Esophagus mucosa (tissue), 1 donor: Measurements from ENCODE around the gene IGFBP1. TPM values are rescaled to one million over a fixed set of nuclear protein-coding genes. Genes with fewer than 3 reads are reported as not detected.

ENCODE experiments used
- ATAC-seq: fragments of 200-7000 bp; cut with Tn5 transposase; one replicate; pipeline ENCODE4 v1.9.1; 2020
- total RNA-seq: library from RNA; stranded (reverse); gene quantifications from one replicate; pipeline ENCODE4 v1.2.4, GENCODE V29; 2023
- donor health status: DM: yes; HTN: yes; CAD: no.

Gene IGFBP1
- total RNA-seq, 1 donor from 2014 or later, result not detected

DNA sequence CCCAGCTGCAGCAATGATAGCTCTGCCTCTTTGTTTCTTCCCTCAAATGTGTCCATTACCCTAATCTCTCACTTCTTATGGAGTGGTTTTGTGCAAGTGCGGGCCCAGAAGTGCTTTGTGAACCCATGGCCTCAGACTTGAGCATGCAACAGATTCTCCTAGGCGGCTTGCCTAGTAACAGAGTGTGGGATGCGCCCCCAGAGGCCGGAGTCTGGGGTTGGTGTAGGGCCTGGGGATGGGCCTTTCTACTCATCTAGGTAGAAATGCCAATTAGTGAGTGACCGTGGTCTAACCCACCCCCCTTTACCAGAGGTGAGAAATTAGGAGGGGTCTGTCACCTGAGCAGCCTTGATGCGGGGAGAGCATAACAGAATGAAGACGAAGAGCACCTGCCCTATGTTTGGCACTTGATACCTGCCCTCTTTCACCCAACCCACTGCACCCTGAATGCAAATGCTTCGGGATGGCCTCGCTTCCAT is 7.0 kb upstream of the IGFBP1 start:
- no peak for ATAC-seq

DNA sequence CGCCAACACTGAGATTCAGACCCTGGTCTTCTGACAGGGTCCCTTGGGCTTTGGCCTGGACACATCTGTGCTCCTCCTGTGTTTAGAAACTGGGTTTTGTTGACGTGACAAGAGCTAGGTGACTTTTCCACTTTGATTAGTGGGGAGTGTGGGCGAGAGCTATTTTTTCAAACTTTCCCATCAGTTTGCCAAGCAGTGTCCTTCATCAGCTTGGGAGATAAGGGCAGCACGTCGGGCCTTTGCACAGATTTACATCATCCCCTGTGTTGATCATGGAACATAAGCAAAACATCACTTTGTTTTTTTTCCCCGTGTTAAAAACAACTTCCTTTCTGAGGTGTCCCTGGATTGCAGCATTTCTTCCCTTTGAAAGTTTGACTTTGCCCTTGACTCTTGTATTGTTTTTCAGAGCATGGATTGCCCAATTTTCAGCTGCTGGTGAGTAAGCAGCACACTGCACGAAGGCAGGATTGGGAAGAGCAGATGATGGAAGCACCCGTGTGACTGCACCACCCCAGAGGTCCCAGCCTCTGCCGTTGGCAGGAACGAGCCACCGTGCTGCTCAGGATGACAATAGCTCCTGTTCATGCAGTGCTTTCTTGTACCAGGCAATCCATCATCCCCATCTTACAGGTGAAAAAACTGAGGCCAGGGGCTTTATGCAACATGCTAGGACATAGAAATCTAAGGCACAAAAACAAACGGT is 6.4 kb upstream of the IGFBP1 start:
- ATAC-seq, result peak; percentile 28

DNA sequence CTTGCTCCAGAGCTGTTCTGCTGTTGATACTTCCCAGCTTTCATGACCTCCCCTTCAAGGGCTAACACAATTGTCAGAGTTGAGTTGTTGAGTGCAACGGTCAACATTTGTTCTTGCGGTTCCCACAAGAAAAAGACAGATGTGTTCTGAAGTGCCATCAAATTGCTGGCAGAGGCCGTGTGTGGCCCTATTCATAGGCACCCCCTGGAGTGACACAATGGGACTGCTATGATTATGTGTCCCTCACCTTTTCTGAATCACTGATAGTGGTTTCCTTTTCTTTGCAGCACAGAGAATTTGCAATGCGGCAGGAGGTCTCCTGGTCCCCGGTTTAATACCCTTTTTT is 5.8 kb upstream of the IGFBP1 start:
- no peak for ATAC-seq

DNA sequence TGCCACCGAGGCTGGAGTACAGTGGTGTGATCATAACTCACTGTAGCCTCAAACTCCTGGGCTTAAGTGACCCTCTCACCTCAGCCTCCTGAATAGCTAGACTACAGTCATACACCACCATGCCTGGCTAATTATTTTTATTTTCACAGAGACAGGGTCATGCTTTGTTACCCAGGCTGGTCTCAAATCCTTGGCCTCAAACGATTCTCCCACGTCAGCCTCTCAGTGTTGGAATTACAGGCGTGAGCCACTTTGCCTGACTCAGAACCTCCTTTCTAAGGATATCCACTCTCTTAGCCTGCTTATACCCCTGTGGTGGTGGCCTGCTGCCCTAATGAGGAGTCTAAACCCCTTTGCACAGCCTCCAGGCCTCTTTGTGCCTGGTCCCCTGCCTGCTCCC is 4.2 kb upstream of the IGFBP1 start:
- no peak for ATAC-seq

DNA sequence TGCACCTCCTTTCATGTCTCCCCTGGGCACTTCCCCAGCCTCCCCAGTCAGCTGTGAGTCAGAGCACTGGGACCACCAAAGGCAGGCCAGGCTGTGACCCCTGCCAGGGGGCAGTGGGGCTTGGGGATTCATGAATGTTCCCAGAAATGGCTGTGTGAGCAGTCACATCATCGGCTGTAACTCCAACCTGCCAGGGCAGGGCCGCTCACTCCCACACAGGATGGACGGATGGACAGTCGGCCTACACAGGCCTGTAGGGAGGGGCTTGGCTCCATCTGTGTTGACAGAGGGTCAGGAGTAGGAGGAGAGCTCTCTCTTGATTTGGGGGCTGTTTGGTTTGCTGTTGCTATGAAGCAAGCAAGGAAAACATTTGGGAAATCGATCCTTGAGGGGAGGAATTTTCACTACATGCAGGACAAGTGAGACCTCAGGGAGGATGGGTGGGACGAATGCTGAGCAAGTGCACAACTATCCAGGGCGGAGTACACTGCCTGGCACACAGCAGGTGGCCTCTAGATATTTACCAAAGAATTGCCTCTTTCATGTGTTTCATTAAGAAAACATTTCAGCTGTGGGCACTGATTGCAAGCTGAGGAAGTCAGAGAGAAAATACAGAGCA is 2.9 kb upstream of the IGFBP1 start:
- no peak for ATAC-seq

DNA sequence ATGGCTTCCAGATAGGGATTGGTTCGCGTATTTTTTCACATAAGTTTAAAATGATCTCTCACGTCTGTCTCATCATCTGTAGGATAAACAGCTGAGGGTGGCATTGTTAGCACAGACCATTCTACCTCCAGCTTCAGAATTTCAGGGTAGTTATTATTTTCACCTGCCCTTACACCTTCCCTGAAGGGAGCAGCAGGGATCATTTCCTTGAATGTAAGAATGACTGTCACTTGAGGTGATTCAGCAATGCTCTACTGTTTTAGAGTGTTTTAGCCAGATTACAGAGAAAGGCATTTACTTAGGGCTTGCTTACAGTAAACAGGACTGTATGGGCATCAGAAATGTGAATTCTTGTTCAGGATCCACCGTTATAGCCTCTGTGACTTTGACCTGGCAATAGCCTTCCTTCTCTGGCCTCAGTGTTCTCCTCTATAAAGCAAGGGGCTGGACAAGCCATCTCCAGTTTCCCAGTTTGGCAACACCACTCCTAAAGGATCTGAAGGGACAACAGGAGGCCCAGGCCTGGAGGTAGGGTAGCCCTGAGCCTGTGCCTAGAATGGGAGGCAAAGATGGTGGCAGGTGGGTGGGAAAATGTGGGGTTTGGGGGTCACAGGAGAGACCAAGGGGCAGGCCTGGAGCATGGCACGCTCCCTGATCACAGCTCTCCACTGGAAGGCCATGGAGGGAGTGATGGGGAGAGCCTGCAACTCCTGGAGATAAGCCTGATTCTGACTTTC is 1.2 kb upstream of the IGFBP1 start:
- no peak for ATAC-seq

DNA sequence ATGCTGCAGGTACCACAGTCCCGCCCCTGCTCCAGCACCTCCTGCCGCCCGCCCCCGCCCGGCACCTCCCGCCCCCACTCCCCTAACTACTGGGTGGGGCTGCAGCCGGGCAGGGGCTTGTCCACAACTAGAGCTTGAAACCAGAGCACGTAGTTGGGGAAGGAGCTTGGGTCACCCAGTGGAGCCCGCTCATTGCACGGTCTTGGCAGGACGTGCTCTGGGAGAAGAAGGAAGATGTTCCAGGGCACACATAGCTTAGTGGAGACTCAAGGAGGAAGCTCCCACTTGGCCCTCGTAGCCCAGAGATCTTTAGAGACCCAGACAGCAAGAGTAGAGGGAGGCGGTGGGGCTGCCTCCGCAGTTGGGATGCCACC is 692 bp downstream of the IGFBP1 start:
- no peak for ATAC-seq

DNA sequence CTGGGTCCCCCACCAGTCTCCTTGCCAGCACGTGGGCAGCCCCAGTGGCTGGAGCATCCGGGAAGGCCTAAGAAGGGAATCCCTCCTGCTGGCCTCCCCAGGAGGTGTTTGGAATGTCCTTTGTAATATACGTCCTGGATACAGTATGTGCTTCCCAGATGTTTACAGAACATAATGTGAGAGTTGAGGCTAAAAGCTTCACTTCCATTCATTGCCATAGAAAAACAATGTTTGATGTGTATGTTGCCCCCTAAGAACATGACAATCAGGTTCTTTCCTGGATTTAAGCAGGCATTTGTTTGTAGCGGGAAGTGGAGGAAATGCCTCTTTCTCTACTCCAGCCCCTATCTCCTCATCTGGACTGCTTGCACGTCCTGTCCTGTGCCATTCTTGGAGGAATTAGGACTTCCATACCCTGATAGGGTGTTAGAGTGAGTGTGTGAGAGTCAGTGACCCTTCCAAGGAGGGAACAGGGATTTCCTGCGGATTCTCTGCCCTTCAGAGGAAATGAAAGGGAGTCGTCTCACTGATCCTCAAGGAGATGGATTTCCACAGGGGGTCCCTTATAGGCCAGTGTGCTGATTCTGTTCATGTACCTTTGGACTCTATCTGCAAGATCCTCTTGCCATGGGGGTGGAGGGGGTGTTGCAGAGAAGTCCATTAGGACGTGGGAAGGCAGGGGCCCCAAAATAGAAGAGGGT is 1.2 kb downstream of the IGFBP1 start:
- no peak for ATAC-seq

DNA sequence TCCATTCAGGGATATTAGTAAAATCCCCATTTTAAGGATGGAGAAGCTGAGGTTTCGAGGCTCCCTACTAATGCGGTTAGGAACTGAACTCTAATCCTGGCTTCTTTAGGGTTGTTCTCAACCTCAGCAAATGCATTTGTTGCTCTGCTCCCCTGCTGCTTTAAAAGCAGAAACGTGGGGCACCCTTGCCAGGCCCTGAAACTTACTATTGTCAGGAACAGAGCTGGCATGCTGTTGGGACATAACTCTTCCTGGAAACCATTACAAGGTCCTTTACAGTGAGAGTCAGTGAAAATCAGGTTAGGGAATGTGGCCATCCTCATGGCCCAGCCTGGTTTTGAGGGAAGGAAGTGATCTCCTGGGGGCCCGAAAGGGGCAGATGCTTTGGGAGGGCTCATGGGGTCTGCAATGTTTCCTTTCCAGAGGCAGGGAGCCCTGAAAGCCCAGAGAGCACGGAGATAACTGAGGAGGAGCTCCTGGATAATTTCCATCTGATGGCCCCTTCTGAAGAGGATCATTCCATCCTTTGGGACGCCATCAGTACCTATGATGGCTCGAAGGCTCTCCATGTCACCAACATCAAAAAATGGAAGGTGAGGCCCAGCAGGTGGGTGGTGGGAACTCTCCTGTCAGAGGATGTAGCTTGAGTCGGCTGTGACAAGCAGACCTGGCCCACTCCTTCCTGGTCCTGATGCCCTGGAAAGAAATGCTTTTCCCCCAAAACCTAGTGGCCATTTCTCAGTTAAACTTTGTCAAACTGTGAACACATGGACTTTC is 2.0 kb downstream of the IGFBP1 start:
- ATAC-seq, result no peak

DNA sequence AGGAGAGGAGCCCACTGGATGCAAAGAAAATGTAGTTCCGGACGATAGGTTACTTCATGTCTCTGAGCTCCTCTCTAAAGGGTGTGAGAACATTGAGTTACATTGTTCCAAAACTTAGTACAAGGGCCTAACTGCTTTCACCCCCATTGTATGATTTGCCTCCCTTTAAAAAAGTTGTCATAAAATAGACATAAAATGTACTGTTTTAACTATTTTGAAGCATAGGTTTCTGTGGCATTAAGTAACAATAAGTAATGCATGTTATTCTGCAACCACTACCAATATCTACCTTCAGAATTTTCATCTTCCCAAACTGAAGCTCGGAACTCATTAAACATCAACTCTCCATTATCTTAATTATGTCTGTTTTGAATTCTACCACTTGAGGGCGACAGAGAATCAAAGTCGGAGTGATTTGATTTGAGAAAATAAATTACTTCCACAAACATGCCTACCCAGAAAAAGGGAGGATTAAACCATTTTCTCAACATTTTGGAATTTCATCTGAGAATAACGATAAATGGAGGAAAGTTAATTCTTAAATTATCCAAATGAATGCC is 2.7 kb downstream of the IGFBP1 start:
- no peak for ATAC-seq

DNA sequence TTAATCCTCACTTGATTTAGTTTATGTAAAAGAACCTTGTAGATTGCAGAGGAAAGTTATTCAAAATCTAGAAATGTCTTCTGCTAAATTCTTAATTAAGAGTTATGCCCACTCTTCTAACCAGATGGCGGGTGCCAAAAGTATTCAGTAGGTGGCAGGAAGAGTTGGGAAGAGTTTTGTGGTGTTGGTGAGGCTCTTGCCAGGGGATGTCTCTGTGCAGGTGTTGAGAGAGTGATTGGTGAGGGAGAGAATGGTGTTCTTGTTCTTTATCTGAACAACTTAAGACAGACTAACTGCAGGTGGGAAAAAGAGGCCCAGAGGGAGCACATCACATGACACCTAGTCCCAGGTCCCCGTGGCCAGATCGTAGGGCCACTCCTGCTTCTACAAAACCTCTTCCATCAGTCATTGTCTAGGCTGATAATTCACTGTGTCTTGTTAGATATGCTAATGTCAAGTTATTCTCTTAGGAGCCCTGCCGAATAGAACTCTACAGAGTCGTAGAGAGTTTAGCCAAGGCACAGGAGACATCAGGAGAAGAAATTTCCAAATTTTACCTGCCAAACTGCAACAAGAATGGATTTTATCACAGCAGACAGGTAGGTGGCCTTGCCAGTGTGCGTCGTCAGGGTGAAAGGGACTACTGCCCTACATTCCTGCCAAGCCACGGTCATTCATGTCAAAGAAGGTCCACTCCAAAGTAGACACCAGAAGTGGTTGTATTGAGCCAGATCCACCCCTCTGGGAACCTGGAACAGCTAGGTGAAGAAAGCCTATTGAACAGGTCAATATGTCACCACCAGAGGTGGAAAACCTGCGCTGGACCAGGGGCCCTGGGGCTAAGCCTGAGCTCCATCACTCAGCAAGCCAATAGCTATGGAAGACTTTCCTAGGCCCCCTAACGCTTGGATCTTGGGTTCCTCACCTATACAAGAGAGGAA is 3.4 kb downstream of the IGFBP1 start:
- no peak for ATAC-seq

DNA sequence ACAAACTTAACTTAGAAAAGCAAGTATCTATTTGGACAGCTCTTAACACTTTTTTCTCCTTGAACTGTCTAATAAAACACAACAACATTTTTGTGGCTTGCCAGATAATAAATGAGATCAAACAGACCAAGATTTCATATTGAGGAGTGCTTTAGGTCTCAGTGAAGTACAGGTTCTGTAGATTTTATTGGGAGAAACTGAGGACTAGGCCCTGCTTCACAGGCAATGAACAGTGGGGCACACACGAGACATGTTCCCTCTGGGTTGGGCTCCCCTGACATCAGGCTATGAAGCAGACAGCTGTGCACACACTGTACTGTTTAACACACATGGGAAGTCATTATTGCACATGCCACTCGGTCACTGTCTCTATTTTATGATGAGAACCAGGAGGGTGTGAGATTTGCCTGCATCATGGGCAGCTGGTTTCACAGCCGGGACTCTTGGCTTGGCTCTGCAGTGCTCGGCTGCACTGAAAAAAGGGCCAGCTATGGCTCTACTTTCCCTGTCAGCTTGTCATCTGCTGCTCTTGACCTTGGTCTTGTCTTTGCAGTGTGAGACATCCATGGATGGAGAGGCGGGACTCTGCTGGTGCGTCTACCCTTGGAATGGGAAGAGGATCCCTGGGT is 4.2 kb downstream of the IGFBP1 start:
- ATAC-seq, result no peak

DNA sequence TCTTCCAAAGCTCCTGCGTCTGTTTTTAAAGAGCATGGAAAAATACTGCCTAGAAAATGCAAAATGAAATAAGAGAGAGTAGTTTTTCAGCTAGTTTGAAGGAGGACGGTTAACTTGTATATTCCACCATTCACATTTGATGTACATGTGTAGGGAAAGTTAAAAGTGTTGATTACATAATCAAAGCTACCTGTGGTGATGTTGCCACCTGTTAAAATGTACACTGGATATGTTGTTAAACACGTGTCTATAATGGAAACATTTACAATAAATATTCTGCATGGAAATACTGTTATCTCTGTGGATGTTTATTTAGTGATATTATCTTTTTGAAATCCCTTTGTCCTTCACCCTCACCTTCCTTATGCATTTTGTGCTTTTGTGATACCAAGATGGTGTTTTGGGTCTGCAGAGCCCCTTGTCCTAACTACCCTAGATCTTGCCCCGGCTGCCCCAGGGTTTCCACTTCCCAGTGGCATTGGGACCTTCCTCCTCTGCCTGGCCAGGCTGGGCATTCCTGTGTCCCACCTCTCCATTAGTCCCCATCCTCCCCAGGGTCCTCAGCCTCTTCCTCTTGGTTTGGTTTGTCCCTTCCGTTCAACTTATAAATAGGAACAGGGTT is 5.2 kb downstream of the IGFBP1 start:
- ATAC-seq, result no peak

DNA sequence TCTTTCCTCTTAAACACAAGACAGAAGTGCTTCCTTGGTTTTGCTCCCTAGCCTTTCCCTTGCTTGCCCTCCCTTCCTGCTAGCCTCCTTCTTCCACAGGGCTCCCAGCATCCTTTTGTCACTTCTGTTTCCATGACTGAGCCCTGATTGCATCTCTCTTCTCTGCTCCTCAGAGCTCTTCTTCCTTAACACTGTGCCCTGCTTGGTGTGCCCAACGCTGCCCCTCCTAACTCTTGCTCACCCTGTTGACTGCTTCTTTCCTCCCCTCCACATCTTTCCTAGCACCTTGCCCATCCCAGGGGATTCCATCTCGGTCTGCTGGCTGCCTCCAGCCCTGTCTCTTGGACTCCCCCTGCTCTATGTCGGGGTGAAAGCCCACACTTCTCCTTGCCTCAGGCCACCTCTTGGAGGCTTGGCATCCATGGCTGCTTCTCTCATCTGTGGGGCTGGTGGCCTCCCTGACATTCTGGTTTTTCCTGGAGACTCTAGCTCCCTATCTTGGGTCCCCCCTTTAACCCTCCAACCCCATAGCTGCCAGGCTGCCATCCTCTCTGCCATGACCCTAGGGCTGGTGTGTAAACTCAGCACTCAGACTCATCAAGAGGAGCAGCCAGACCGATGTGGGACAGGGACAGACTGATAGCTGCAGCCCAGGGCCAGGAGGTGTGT is 5.8 kb downstream of the IGFBP1 start:
- ATAC-seq, result no peak

DNA sequence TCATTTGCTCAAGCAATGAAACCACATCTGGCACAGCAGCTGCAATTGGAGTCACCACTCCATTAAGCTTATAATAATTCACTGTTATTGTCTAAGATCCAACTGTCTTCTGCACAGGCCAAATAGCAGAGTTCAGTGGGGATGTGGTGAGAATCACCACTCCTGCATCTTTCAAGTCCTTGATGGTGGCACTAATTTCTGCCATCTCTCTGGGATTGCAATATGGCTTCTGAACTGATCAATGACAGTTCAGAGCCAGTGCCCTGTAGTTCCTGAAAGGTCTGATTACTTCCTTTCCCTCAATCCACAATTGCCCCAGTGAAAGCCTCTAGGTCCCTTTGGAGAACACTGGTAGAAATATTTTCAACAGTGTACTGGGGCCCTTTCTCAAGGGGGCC is 6.4 kb downstream of the IGFBP1 start:
- no peak for ATAC-seq

DNA sequence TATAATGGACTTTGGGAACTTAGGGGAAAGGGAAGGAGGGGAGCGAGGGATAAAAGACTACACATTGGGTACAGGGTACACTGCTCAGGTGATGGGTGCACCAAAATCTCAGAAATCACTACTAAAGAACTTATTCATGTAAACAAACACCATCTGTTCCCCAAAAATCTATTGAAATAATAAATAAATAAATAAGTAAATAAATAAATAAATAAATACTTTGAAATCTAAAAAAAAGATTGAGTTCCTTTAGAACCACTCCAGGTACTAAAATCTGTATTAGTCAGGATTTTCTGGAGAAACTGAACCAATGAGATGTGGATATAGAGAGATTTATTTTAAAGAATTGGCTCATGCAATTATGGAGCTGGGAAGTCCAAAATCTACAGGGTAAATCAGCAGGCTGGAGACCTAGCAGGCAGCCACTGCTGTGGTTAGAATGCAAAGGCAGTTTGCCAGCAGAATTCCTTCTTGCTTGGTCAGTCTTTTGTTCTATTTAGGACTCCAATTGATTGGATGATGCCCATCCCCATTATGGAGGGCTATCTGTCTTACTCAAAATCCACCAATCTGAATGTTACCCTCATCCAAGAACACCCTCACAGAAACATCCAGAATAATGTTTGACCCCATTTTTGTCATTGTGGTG is 8.9 kb downstream of the IGFBP1 start:
- no peak for ATAC-seq

DNA sequence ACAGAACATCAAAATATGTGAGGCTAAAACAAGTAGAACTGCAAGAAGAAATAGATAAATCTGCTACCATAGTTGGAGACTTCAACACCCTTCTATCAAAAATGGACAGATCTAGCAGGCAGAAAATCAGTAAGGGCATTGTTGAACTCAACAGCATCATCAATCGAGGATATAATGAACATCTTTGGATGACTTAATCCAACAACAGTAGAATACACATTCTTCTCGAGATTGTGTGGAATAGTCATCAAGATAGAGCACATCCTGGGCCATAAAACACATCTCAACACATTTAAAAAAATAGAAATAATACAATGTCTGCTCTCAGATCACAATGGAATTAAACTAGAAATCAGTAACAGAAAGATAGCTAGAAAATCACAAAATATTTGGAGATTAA is 9.9 kb downstream of the IGFBP1 start:
- ATAC-seq, result no peak

DNA sequence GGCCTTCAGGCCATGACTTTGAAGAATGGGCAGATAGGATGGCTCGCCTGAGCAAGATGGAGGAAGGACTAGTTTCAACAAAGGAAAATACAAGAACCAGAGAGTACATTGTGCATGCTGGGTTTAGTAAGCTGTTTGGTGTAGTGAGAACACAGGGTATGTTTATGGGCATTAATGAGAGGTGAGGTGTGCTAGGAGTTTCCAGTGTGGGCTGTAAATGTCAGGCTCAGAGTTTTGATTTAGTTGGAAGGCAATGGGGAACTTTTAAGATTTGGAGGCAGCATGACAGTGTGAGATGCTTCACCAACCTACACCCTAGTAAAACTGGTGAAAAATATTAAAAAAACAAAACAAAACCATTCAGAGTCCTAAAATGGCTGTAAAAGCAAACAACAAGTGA is 13.3 kb downstream of the IGFBP1 start:
- ATAC-seq, result no peak

DNA sequence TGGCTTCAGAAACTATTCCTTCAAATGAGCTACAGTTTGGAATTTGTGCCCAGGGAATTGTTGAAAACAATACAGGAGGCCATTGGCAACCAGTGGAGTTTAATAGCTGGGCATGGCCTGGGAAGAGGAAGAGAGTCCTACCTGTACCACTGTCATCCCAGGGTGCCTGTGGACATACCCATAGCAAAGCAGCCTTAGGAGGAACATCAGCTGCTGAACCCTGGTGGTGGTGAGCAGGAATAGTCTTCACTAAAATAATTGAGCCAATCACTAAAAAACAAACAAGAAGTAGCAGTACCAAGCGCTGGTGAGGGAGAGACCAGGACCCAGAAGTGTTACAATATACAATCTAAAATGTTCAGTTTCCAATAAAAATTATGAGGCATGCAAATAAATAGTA is 14.5 kb downstream of the IGFBP1 start:
- no peak for ATAC-seq
